Hair follicular keratinocyte (primary cell): ENCODE results near the gene ADO. TPM values are rescaled to one million over a fixed set of nuclear protein-coding genes. Genes with fewer than 3 reads are reported as not detected.

Experiments
- total RNA-seq: library from RNA; depleted of rRNA; stranded (reverse); fragments of >200 nt; gene quantifications from 2 replicates; pipeline ENCODE4 v1.2.3, GENCODE V29; 2015

ADO gene
- total RNA-seq = 19.0 and 19.1 TPM in 2 replicates

GRCh38 chr10:62804356-62805230, at the start of gene ADO:
Gene ADO (plus strand): TSS chr10:62804720. CDS start chr10:62805060, 340 bp downstream.

GRCh38 chr10:62816331-62817120, 12.0 kb downstream of the ADO start, which contains the start of gene EGR2:
Gene EGR2 (minus strand): TSS chr10:62816366. CDS start chr10:62816029, 337 bp downstream.

Other genes with a start within 250 kb of the ADO start
- gene EGR2, start 11.6 kb downstream of the ADO start, total RNA-seq = 0.78 TPM in 1 of 2 replicates, not detected in the other